H9 (cell line): ENCODE data around the gene VEZT. TPM values are rescaled to one million over a fixed set of nuclear protein-coding genes. Genes with fewer than 3 reads are reported as not detected.

Experiments used
- DNase-seq: peaks from one replicate; pipeline ENCODE4 v3.0.0-alpha.2; 2017
- H2AFZ ChIP-seq: one replicate; pipeline ENCODE4 v1.6.1; 2013; ENCODE audit warnings: mild to moderate bottlenecking, low read length, control low read depth, moderate library complexity
- H2AK5ac ChIP-seq: 2 replicates; pipeline ENCODE4 v1.6.1; 2013; ENCODE audit warnings: low read length, control low read depth, mixed read lengths; ENCODE audit not compliant: insufficient read length
- H2BK120ac ChIP-seq: one replicate; pipeline ENCODE4 v1.6.1; 2013; ENCODE audit warnings: low read depth, mild to moderate bottlenecking, low read length, control low read depth, inconsistent platforms; ENCODE audit not compliant: poor library complexity, severe bottlenecking
- H2BK12ac ChIP-seq: 2 replicates; pipeline ENCODE4 v1.6.1; 2013; ENCODE audit warnings: low read length, control low read depth, mixed read lengths, low read depth; ENCODE audit not compliant: insufficient read length
- H2BK15ac ChIP-seq: 2 replicates; pipeline ENCODE4 v1.6.1; 2013; ENCODE audit warnings: low read depth, low read length, control low read depth
- H2BK20ac ChIP-seq: one replicate; pipeline ENCODE4 v1.6.1; 2013; ENCODE audit warnings: low read depth, mild to moderate bottlenecking, low read length, control low read depth, inconsistent platforms; ENCODE audit not compliant: poor library complexity, severe bottlenecking
- H2BK5ac ChIP-seq: 2 replicates; pipeline ENCODE4 v1.6.1; 2013; ENCODE audit warnings: low read length, control low read depth, mixed read lengths; ENCODE audit not compliant: insufficient read length
- H3K14ac ChIP-seq: 2 replicates; pipeline ENCODE4 v1.6.1; 2013; ENCODE audit warnings: low read length, control low read depth; ENCODE audit not compliant: insufficient read depth
- H3K18ac ChIP-seq: 2 replicates; pipeline ENCODE4 v1.6.1; 2013; ENCODE audit warnings: low read depth, mild to moderate bottlenecking, mixed read lengths, low read length, control low read depth; ENCODE audit not compliant: insufficient read length
- H3K23ac ChIP-seq: 2 replicates; pipeline ENCODE4 v1.6.1; 2013; ENCODE audit warnings: low read length, control low read depth, mixed read lengths, low read depth; ENCODE audit not compliant: insufficient read length
- H3K23me2 ChIP-seq: 2 replicates; pipeline ENCODE4 v1.6.1; 2013; ENCODE audit warnings: low read depth, mild to moderate bottlenecking, mixed read lengths, low read length, control low read depth; ENCODE audit not compliant: insufficient read length, poor library complexity, severe bottlenecking
- H3K27ac ChIP-seq: 2 replicates; pipeline ENCODE4 v1.5.1; 2013; ENCODE audit warnings: low read length, control low read depth, mixed read lengths, low read depth; ENCODE audit not compliant: insufficient read length
- H3K27me3 ChIP-seq: 2 replicates; pipeline ENCODE4 v1.6.1; 2013; ENCODE audit warnings: low read length, control low read depth, inconsistent platforms; ENCODE audit not compliant: insufficient read depth
- H3K4ac ChIP-seq: 2 replicates; pipeline ENCODE4 v1.6.1; 2013; ENCODE audit warnings: low read depth, mild to moderate bottlenecking, control low read depth, inconsistent platforms, low read length, moderate library complexity
- H3K4me1 ChIP-seq: 2 replicates; pipeline ENCODE4 v1.6.1; 2013; ENCODE audit warnings: low read length, control low read depth, inconsistent platforms; ENCODE audit not compliant: insufficient read depth
- H3K4me2 ChIP-seq: 2 replicates; pipeline ENCODE4 v1.6.1; 2013; ENCODE audit warnings: low read length, control low read depth, mixed read lengths; ENCODE audit not compliant: insufficient read length, insufficient read depth
- H3K56ac ChIP-seq: 2 replicates; pipeline ENCODE4 v1.6.1; 2013; ENCODE audit warnings: low read depth, mild to moderate bottlenecking, mixed read lengths, low read length, control low read depth; ENCODE audit not compliant: insufficient read length
- H3K79me1 ChIP-seq: 2 replicates; pipeline ENCODE4 v1.6.1; 2013; ENCODE audit warnings: low read depth, mild to moderate bottlenecking, moderate library complexity, low read length, control low read depth, inconsistent platforms; ENCODE audit not compliant: insufficient read depth, poor library complexity, severe bottlenecking
- H3K79me2 ChIP-seq: 2 replicates; pipeline ENCODE4 v1.6.1; 2013; ENCODE audit warnings: low read length, control low read depth, inconsistent platforms; ENCODE audit not compliant: insufficient read depth
- H3K9ac ChIP-seq: 2 replicates; pipeline ENCODE4 v1.6.1; 2013; ENCODE audit warnings: low read length, control low read depth, mixed read lengths; ENCODE audit not compliant: insufficient read length; ENCODE audit errors: extremely low read depth
- H3K9me3 ChIP-seq: one replicate; pipeline ENCODE4 v1.6.1; 2013; ENCODE audit warnings: low read depth, low read length, inconsistent platforms; ENCODE audit not compliant: control insufficient read depth
- H3T11ph ChIP-seq: one replicate; pipeline ENCODE4 v1.6.1; 2013; ENCODE audit warnings: mild to moderate bottlenecking, low read length, control low read depth, inconsistent platforms
- H4K20me1 ChIP-seq: one replicate; pipeline ENCODE4 v1.6.1; 2013; ENCODE audit not compliant: control insufficient read depth, insufficient read length, insufficient read depth
- H4K5ac ChIP-seq: 2 replicates; pipeline ENCODE4 v1.6.1; 2013; ENCODE audit warnings: low read depth, mild to moderate bottlenecking, mixed read lengths, low read length, control low read depth; ENCODE audit not compliant: insufficient read length
- H4K8ac ChIP-seq: replicated peaks from 2 replicates; pipeline ENCODE4 v1.6.1; 2013; ENCODE audit warnings: low read length, control low read depth, mixed read lengths, low read depth; ENCODE audit not compliant: insufficient read length
- H4K91ac ChIP-seq: 2 replicates; pipeline ENCODE4 v1.6.1; 2013; ENCODE audit warnings: low read depth, mild to moderate bottlenecking, moderate library complexity, mixed read lengths, low read length, control low read depth; ENCODE audit not compliant: insufficient read length
- H3K27ac Mint-ChIP-seq, 3 experiments: 2 replicates in 2 of 3; 3 replicates in 1 of 3; pipeline ENCODE4 v1.8.0; 2020 to 2021; ENCODE audit warnings: mixed read lengths in 3 of 3, mild to moderate bottlenecking in 1 of 3, moderate library complexity in 1 of 3
- H3K27me3 Mint-ChIP-seq: 2 replicates; pipeline ENCODE4 v1.8.0; 2021; ENCODE audit warnings: low read depth, mild to moderate bottlenecking, moderate library complexity, mixed read lengths
- H3K36me3 Mint-ChIP-seq, 3 experiments: 2 replicates in 2 of 3; 3 replicates in 1 of 3; pipeline ENCODE4 v1.8.0; 2020 to 2021; ENCODE audit warnings: low read depth in 3 of 3, mixed read lengths in 3 of 3; ENCODE audit not compliant: insufficient read depth in 1 of 3
- H3K4me1 Mint-ChIP-seq, 2 experiments: 2 replicates each; pipeline ENCODE4 v1.8.0; 2020; ENCODE audit warnings: mixed read lengths in 2 of 2
- H3K4me3 Mint-ChIP-seq, 2 experiments: 2 replicates in 1 of 2; 3 replicates in 1 of 2; pipeline ENCODE4 v1.8.0; 2020 to 2021; ENCODE audit warnings: mild to moderate bottlenecking in 2 of 2, mixed read lengths in 2 of 2, moderate library complexity in 1 of 2
- H3K9me3 Mint-ChIP-seq, 2 experiments: 2 replicates in 1 of 2; 3 replicates in 1 of 2; pipeline ENCODE4 v1.8.0; 2020; ENCODE audit warnings: mild to moderate bottlenecking in 2 of 2, mixed read lengths in 2 of 2, moderate library complexity in 1 of 2
- CTCF ChIP-seq: fragments of 200-600 bp; sonication (generic); conservative IDR thresholded peaks from 3 replicates; pipeline ENCODE4 v1.8.0; 2021; ENCODE audit warnings: antibody characterized with exemption, mild to moderate bottlenecking
- WGBS: extraction: QIAGEN DNeasy Blood & Tissue Kit; methylation state at CpG from one replicate; pipeline ENCODE4 v1.1.7; 2013; ENCODE audit warnings: missing lambda C conversion rate, low lambda C conversion rate, mixed read lengths; ENCODE audit not compliant: insufficient read length; ENCODE audit errors: extremely low coverage; 5-methylcytosine and 5-hydroxymethylcytosine counted together
- total RNA-seq: library from RNA; stranded (reverse); gene quantifications from 2 replicates; pipeline ENCODE4 v1.2.1, GENCODE V29; 2021

The VEZT gene
- total RNA-seq, 1 experiment from 2014 or later = 69.8 TPM

GRCh38 chr12:95193139-95193538 is 24.5 kb upstream of the VEZT start:
- no peaks in the 10 kb centered on the region for H4K20me1 ChIP-seq
- no peak overlapping the region for H2BK12ac ChIP-seq
- H2AK5ac ChIP-seq = no peak overlapping the region
- no peaks in the 10 kb centered on the region for H3K9me3 ChIP-seq
- DNase-seq = no peak
- H2BK5ac ChIP-seq = no peak overlapping the region
- no peak for TF ChIP-seq CTCF
- Mint-ChIP-seq H3K4me3 (no peak overlapping the region), H3K27me3 (no peaks in the 10 kb centered on the region), H3K9me3 (no peaks in the 10 kb centered on the region), H3K4me1 (peaks cover 26 to 35% of the 10 kb centered on the region in 2 experiments), H3K36me3 (peaks cover 0 to 6% (median 0%) of the 10 kb centered on the region in 3 experiments; a peak in 2 of 7 replicates), H3K27ac (no peak overlapping the region; a peak in 1 of 7 replicates)
- whole genome bisulfite sequencing = no CpG with 5 or more reads among the region's 3 CpGs
- H4K5ac ChIP-seq = no peak overlapping the region
- H3K27me3 ChIP-seq = no peaks in the 10 kb centered on the region
- H3K23ac ChIP-seq = no peak overlapping the region
- H4K8ac ChIP-seq = no peak overlapping the region
- peaks cover 4% of the 10 kb centered on the region; the same call in 1 of the 2 replicates for H3K79me2 ChIP-seq
- no peak overlapping the region for H2AFZ ChIP-seq
- H3K4me2 ChIP-seq = no peak overlapping the region
- no peak overlapping the region for H2BK120ac ChIP-seq
- H3K14ac ChIP-seq = no peak overlapping the region
- no peak overlapping the region for H2BK20ac ChIP-seq
- peaks cover 1% of the 10 kb centered on the region; the same call in 1 of the 2 replicates for H3K4me1 ChIP-seq
- H3K27ac ChIP-seq = no peak overlapping the region
- no peak overlapping the region for H3K56ac ChIP-seq
- H2BK15ac ChIP-seq = no peak overlapping the region
- H3K9ac ChIP-seq = no peak overlapping the region
- no peak overlapping the region for H3K4ac ChIP-seq
- H3K18ac ChIP-seq = no peak overlapping the region
- peaks cover 3% of the 10 kb centered on the region for H3K79me1 ChIP-seq
- H4K91ac ChIP-seq = no peak overlapping the region
- H3K23me2 ChIP-seq = no peaks in the 10 kb centered on the region
- no peak overlapping the region for H3T11ph ChIP-seq
